ENCODE results near the gene RAB11A. TPM values are rescaled to one million over a fixed set of nuclear protein-coding genes. Genes with fewer than 3 reads are reported as not detected.

RAB11A gene
- total and polyA plus RNA-seq, 2 donors (not counting 3 experiments of a cell fraction or from before 2014, with no cell fraction given) = 239 to 250 TPM

DNA sequence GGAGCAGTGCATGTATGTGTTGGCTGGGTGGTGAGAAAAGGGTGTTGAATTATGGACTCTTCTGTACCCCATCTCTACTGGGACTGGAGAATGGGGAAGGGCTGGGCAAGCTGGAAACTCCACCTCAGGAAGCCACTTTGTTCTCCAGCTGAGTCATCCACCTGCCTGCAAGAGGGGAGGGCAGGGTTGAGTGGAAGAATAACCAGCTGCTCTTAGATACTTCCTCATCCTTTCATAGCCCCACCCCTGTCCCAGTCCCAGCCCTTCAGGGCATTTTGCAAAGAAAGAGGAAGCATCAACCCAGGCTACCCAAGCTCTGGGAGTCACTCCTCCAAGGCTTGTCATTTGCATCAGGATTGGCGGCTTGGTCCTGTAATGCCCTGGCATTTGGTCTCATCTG lies 33.1 kb downstream of the RAB11A start:
- Histone ChIP-seq H3K27ac (ENCODE audit: insufficient read depth, low read depth, low read length) (no peak overlapping the region), H2AFZ (ENCODE audit: low read depth, low read length) (no peak overlapping the region), H3K79me2 (ENCODE audit: control insufficient read depth, insufficient read depth, low read length) (no peaks in the 10 kb centered on the region), H3K9me3 (replicated peaks; ENCODE audit: control insufficient read depth, insufficient read depth, low read length) (no peaks in the 10 kb centered on the region), H3K9me1 (replicated peaks; ENCODE audit: control insufficient read depth, extremely low read depth, insufficient read depth, low read length) (no peaks in the 10 kb centered on the region), H3K27me3 (ENCODE audit: control insufficient read depth in 2 of 2, insufficient read depth in 2 of 2, low read length in 2 of 2) (no peaks in the 10 kb centered on the region), H3K4me1 (ENCODE audit: control insufficient read depth, extremely low read depth, insufficient read depth, low read length) (peaks cover 15% of the 10 kb centered on the region), H4K20me1 (replicated peaks; ENCODE audit: control insufficient read depth, extremely low read depth, insufficient read depth, low read length) (no peaks in the 10 kb centered on the region), H3K4me2 (ENCODE audit: insufficient read depth, low read length) (no peak overlapping the region), H3K4me3 (replicated peaks in 1 of 3; ENCODE audit: insufficient read depth in 1 of 3, low read depth in 1 of 3, low read length in 3 of 3) (no peak overlapping the region), H3K36me3 (ENCODE audit: control insufficient read depth in 2 of 2, extremely low read depth in 1 of 2, insufficient read depth in 2 of 2, low read length in 2 of 2) (peaks cover 3 to 19% of the 10 kb centered on the region in 2 experiments), H3K9ac (replicated peaks; ENCODE audit: extremely low read depth, insufficient read depth, low read length) (no peak overlapping the region)
- CTCF ChIA-PET = interaction anchor here (1.0 to 1.4 kb wide), 3 partner anchors 15 to 306 kb away, joined by 3 to 6 read pairs (median 4); partner anchors contain the start of gene INTS14
- FAIRE-seq = peak; percentile 87
- dilution Hi-C loops (cut with MboI; ENCODE audit: extremely low pct_ligation_motif_present, low sequenced_read_pairs) = no loop called here
- peak; percentile 21 for DNase-seq (ENCODE audit: low read depth, low spot score)
- intact Hi-C loops (cut with micrococcal nuclease) = no loop called here
- TF ChIP-seq JUN (IDR thresholded peaks at IDR 0.05; ENCODE audit: borderline replicate concordance, insufficient read depth, insufficient read length, low read depth) (no peak), GATA2 (IDR thresholded peaks at IDR 0.05; ENCODE audit: insufficient read depth, insufficient read length, low read depth, low read length) (no peak), POLR2AphosphoS5 (IDR thresholded peaks at IDR 0.05; ENCODE audit: insufficient read depth, low read depth, low read length) (peak; percentile 10), FOS (IDR thresholded peaks at IDR 0.05; ENCODE audit: borderline replicate concordance, insufficient read depth, low read length) (peak; percentile 69), POLR2A (IDR thresholded peaks at IDR 0.05; ENCODE audit: low read depth, low read length) (no peak), EZH2 (IDR thresholded peaks at IDR 0.05; ENCODE audit: borderline replicate concordance, low read depth, low read length, severe bottlenecking) (no peak), MYC (IDR thresholded peaks at IDR 0.05; ENCODE audit: low read depth, low read length) (no peak)
- TF ChIP-seq, protein P1, sequence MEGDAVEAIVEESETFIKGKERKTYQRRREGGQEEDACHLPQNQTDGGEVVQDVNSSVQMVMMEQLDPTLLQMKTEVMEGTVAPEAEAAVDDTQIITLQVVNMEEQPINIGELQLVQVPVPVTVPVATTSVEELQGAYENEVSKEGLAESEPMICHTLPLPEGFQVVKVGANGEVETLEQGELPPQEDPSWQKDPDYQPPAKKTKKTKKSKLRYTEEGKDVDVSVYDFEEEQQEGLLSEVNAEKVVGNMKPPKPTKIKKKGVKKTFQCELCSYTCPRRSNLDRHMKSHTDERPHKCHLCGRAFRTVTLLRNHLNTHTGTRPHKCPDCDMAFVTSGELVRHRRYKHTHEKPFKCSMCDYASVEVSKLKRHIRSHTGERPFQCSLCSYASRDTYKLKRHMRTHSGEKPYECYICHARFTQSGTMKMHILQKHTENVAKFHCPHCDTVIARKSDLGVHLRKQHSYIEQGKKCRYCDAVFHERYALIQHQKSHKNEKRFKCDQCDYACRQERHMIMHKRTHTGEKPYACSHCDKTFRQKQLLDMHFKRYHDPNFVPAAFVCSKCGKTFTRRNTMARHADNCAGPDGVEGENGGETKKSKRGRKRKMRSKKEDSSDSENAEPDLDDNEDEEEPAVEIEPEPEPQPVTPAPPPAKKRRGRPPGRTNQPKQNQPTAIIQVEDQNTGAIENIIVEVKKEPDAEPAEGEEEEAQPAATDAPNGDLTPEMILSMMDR (IDR thresholded peaks at IDR 0.05; ENCODE audit: extremely low read depth in 1 of 2, insufficient read depth in 1 of 2, low read depth in 1 of 2, low read length in 2 of 2) = no peak
- TF ChIP-seq, protein P2, sequence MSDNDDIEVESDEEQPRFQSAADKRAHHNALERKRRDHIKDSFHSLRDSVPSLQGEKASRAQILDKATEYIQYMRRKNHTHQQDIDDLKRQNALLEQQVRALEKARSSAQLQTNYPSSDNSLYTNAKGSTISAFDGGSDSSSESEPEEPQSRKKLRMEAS (IDR thresholded peaks at IDR 0.05; ENCODE audit: insufficient read depth, insufficient read length) = no peak
- no TSS peak for BruUV-seq (replicated peaks)
- POLR2A ChIA-PET = no interaction called here

All from endothelial cell of umbilical vein (primary cell).